GM23338 (cell line): ENCODE data around the gene ATF5. TPM values are rescaled to one million over a fixed set of nuclear protein-coding genes. Genes with fewer than 3 reads are reported as not detected.

ENCODE experiments used
- ATAC-seq: fragments of 200-7000 bp; cut with Tn5 transposase; 3 replicates; pipeline ENCODE4 v1.9.1; 2020
- DNase-seq: peaks from one replicate; pipeline ENCODE4 v3.0.0-alpha.2; 2015; ENCODE audit warnings: low spot score
- H2AFZ ChIP-seq: fragments of 200-600 bp; sonication (generic); 2 replicates; pipeline ENCODE4 v1.8.0; 2016; ENCODE audit warnings: antibody characterized with exemption, mild to moderate bottlenecking, moderate library complexity
- H3F3A ChIP-seq: fragments of 200-600 bp; sonication (generic); replicated peaks from 2 replicates; pipeline ENCODE4 v1.8.0; 2017; ENCODE audit warnings: antibody characterized with exemption, mixed run types, low read depth
- H3K27ac ChIP-seq: fragments of 200-600 bp; sonication (generic); 2 replicates; pipeline ENCODE4 v1.6.1; 2016; ENCODE audit warnings: low read depth
- H3K27me3 ChIP-seq: fragments of 200-600 bp; sonication (generic); 2 replicates; pipeline ENCODE4 v1.8.0; 2016; ENCODE audit warnings: mild to moderate bottlenecking, mixed run types, moderate library complexity; ENCODE audit not compliant: insufficient read depth
- H3K36me3 ChIP-seq: fragments of 200-600 bp; sonication (generic); 2 replicates; pipeline ENCODE4 v1.8.0; 2016; ENCODE audit warnings: mild to moderate bottlenecking; ENCODE audit not compliant: insufficient read depth
- H3K4me1 ChIP-seq: fragments of 200-600 bp; sonication (generic); 2 replicates; pipeline ENCODE4 v1.8.0; 2016; ENCODE audit warnings: mild to moderate bottlenecking, moderate library complexity; ENCODE audit not compliant: insufficient read depth
- H3K4me2 ChIP-seq: fragments of 200-600 bp; sonication (generic); 2 replicates; pipeline ENCODE4 v1.7.1; 2017; ENCODE audit warnings: mixed run types
- H3K4me3 ChIP-seq: fragments of 200-600 bp; sonication (generic); 2 replicates; pipeline ENCODE4 v1.6.1; 2016; ENCODE audit warnings: mixed run types
- H3K79me2 ChIP-seq: fragments of 200-600 bp; sonication (generic); replicated peaks from 2 replicates; pipeline ENCODE4 v1.8.0; 2017; ENCODE audit warnings: mild to moderate bottlenecking; ENCODE audit not compliant: insufficient read depth
- H3K9me2 ChIP-seq: fragments of 200-600 bp; sonication (generic); 2 replicates; pipeline ENCODE4 v1.8.0; 2017; ENCODE audit not compliant: insufficient read depth
- H4K20me1 ChIP-seq: fragments of 200-600 bp; sonication (generic); replicated peaks from 2 replicates; pipeline ENCODE4 v1.8.0; 2017; ENCODE audit warnings: mild to moderate bottlenecking; ENCODE audit not compliant: insufficient read depth
- H3K27ac Mint-ChIP-seq: 2 replicates; pipeline ENCODE4 v1.8.0; 2020; ENCODE audit warnings: inconsistent platforms, mild to moderate bottlenecking, moderate library complexity, mixed read lengths
- H3K27me3 Mint-ChIP-seq: 3 replicates; pipeline ENCODE4 v1.8.0; 2022; ENCODE audit warnings: low read depth, mild to moderate bottlenecking, moderate library complexity, mixed read lengths, inconsistent platforms; ENCODE audit not compliant: insufficient read depth, poor library complexity
- H3K36me3 Mint-ChIP-seq: 3 replicates; pipeline ENCODE4 v1.8.0; 2021; ENCODE audit warnings: low read depth, mild to moderate bottlenecking, inconsistent platforms, moderate library complexity, mixed read lengths
- H3K4me1 Mint-ChIP-seq: 3 replicates; pipeline ENCODE4 v1.8.0; 2020; ENCODE audit warnings: mild to moderate bottlenecking, inconsistent platforms, mixed read lengths
- H3K4me3 Mint-ChIP-seq: 3 replicates; pipeline ENCODE4 v1.8.0; 2021; ENCODE audit warnings: moderate library complexity, mild to moderate bottlenecking, inconsistent platforms, mixed read lengths
- H3K9me3 Mint-ChIP-seq: 3 replicates; pipeline ENCODE4 v1.8.0; 2020; ENCODE audit warnings: moderate library complexity, mild to moderate bottlenecking, inconsistent platforms, mixed read lengths
- CREB1 ChIP-seq: fragments of 250-450 bp; sonication (Bioruptor Pico); IDR thresholded peaks from 2 replicates; pipeline ENCODE4 v1.5.0; 2020; ENCODE audit warnings: low read depth, mild to moderate bottlenecking, moderate library complexity
- ETS1 ChIP-seq: IDR thresholded peaks from 2 replicates; pipeline ENCODE4 v1.6.1; 2016; ENCODE audit warnings: antibody characterized with exemption
- EZH2 ChIP-seq: fragments of 200-600 bp; sonication (generic); IDR thresholded peaks from one replicate; pipeline ENCODE4 v1.8.0; 2017; ENCODE audit warnings: antibody characterized with exemption, mild to moderate bottlenecking, low read depth; ENCODE audit not compliant: unreplicated experiment
- EZH2phosphoT487 ChIP-seq: fragments of 200-600 bp; sonication (generic); IDR thresholded peaks from one replicate; pipeline ENCODE4 v1.8.1; 2018; ENCODE audit warnings: antibody characterized with exemption; ENCODE audit not compliant: unreplicated experiment
- JUNB ChIP-seq: IDR thresholded peaks from one replicate; pipeline ENCODE4 v1.6.1; 2016; ENCODE audit warnings: antibody characterized with exemption; ENCODE audit not compliant: unreplicated experiment
- NANOG ChIP-seq: IDR thresholded peaks from 2 replicates; pipeline ENCODE4 v1.6.1; 2016; ENCODE audit warnings: antibody characterized with exemption, borderline replicate concordance
- POLR2AphosphoS5 ChIP-seq: IDR thresholded peaks from 2 replicates; pipeline ENCODE4 v1.6.1; 2016; ENCODE audit warnings: antibody characterized with exemption, low read depth
- STAT1 ChIP-seq: IDR thresholded peaks from one replicate; pipeline ENCODE4 v1.6.1; 2016; ENCODE audit warnings: antibody characterized with exemption; ENCODE audit not compliant: unreplicated experiment
- ZNF114 ChIP-seq: fragments of 250-450 bp; sonication (Bioruptor Pico); IDR thresholded peaks from 2 replicates; pipeline ENCODE4 v1.5.0; 2020; ENCODE audit warnings: mild to moderate bottlenecking, moderate library complexity
- polyA plus RNA-seq: library from polyadenylated mRNA; unstranded; fragments of >200 nt; fragmentation: Nextera tagmentation; extraction: Ambion mirVana; gene quantifications from 2 replicates; pipeline ENCODE4 v1.2.1, GENCODE V29; 2016
- total RNA-seq: library from RNA; depleted of rRNA; stranded (reverse); fragments of >200 nt; shearing (Covaris generic); gene quantifications from 2 replicates; pipeline ENCODE4 v1.2.3, GENCODE V29; 2014
- TF ChIP-seq, protein P1 (sequence below): IDR thresholded peaks from one replicate; pipeline ENCODE4 v1.6.1; 2018; ENCODE audit warnings: antibody characterized with exemption; ENCODE audit not compliant: unreplicated experiment
- TF ChIP-seq, protein P2 (sequence below): fragments of 250-450 bp; sonication (Bioruptor Pico); IDR thresholded peaks from 2 replicates; pipeline ENCODE4 v1.5.0; 2020; ENCODE audit warnings: mild to moderate bottlenecking, moderate library complexity

The ATF5 gene
- total and polyA plus RNA-seq, 2 experiments from 2014 or later = 7.4 to 9.6 TPM

DNA sequence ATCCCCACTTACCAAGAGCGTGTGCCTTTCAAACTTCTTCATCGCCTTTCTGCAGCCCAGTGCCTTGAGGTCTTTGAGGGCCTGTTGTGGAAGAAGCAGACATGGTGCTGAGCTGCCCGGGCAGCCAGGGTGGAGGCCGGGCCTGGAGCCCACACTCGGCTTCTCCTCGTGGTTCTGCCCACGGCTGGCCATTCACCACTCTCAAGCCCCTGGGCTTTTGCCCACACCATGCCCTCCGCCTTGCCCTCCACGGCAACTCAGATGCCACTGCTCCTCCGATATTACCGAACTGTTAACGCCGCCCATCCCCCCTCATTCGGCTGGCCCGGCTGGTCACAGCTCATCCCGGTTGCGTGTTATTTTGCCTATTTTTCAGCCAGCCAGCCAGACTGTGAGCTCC lies 37.6 kb upstream of the ATF5 start:
- peaks cover 30% of the 10 kb centered on the region for H3K27me3 Mint-ChIP-seq
- peaks cover 24% of the 10 kb centered on the region; the same call in 1 of the 2 replicates for H3F3A ChIP-seq
- H3K9me3 Mint-ChIP-seq = peaks cover 5% of the 10 kb centered on the region
- ATAC-seq (no peak), DNase-seq (no peak)
- H2AFZ ChIP-seq = peak overlapping the region; percentile 94
- no peak for TF ChIP-seq STAT1
- TF ChIP-seq POLR2AphosphoS5 = no peak
- TF ChIP-seq CREB1 (CRISPR knock-in tag) = no peak
- TF ChIP-seq JUNB = no peak
- TF ChIP-seq, protein P1, sequence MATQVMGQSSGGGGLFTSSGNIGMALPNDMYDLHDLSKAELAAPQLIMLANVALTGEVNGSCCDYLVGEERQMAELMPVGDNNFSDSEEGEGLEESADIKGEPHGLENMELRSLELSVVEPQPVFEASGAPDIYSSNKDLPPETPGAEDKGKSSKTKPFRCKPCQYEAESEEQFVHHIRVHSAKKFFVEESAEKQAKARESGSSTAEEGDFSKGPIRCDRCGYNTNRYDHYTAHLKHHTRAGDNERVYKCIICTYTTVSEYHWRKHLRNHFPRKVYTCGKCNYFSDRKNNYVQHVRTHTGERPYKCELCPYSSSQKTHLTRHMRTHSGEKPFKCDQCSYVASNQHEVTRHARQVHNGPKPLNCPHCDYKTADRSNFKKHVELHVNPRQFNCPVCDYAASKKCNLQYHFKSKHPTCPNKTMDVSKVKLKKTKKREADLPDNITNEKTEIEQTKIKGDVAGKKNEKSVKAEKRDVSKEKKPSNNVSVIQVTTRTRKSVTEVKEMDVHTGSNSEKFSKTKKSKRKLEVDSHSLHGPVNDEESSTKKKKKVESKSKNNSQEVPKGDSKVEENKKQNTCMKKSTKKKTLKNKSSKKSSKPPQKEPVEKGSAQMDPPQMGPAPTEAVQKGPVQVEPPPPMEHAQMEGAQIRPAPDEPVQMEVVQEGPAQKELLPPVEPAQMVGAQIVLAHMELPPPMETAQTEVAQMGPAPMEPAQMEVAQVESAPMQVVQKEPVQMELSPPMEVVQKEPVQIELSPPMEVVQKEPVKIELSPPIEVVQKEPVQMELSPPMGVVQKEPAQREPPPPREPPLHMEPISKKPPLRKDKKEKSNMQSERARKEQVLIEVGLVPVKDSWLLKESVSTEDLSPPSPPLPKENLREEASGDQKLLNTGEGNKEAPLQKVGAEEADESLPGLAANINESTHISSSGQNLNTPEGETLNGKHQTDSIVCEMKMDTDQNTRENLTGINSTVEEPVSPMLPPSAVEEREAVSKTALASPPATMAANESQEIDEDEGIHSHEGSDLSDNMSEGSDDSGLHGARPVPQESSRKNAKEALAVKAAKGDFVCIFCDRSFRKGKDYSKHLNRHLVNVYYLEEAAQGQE = no peak
- TF ChIP-seq, protein P2, sequence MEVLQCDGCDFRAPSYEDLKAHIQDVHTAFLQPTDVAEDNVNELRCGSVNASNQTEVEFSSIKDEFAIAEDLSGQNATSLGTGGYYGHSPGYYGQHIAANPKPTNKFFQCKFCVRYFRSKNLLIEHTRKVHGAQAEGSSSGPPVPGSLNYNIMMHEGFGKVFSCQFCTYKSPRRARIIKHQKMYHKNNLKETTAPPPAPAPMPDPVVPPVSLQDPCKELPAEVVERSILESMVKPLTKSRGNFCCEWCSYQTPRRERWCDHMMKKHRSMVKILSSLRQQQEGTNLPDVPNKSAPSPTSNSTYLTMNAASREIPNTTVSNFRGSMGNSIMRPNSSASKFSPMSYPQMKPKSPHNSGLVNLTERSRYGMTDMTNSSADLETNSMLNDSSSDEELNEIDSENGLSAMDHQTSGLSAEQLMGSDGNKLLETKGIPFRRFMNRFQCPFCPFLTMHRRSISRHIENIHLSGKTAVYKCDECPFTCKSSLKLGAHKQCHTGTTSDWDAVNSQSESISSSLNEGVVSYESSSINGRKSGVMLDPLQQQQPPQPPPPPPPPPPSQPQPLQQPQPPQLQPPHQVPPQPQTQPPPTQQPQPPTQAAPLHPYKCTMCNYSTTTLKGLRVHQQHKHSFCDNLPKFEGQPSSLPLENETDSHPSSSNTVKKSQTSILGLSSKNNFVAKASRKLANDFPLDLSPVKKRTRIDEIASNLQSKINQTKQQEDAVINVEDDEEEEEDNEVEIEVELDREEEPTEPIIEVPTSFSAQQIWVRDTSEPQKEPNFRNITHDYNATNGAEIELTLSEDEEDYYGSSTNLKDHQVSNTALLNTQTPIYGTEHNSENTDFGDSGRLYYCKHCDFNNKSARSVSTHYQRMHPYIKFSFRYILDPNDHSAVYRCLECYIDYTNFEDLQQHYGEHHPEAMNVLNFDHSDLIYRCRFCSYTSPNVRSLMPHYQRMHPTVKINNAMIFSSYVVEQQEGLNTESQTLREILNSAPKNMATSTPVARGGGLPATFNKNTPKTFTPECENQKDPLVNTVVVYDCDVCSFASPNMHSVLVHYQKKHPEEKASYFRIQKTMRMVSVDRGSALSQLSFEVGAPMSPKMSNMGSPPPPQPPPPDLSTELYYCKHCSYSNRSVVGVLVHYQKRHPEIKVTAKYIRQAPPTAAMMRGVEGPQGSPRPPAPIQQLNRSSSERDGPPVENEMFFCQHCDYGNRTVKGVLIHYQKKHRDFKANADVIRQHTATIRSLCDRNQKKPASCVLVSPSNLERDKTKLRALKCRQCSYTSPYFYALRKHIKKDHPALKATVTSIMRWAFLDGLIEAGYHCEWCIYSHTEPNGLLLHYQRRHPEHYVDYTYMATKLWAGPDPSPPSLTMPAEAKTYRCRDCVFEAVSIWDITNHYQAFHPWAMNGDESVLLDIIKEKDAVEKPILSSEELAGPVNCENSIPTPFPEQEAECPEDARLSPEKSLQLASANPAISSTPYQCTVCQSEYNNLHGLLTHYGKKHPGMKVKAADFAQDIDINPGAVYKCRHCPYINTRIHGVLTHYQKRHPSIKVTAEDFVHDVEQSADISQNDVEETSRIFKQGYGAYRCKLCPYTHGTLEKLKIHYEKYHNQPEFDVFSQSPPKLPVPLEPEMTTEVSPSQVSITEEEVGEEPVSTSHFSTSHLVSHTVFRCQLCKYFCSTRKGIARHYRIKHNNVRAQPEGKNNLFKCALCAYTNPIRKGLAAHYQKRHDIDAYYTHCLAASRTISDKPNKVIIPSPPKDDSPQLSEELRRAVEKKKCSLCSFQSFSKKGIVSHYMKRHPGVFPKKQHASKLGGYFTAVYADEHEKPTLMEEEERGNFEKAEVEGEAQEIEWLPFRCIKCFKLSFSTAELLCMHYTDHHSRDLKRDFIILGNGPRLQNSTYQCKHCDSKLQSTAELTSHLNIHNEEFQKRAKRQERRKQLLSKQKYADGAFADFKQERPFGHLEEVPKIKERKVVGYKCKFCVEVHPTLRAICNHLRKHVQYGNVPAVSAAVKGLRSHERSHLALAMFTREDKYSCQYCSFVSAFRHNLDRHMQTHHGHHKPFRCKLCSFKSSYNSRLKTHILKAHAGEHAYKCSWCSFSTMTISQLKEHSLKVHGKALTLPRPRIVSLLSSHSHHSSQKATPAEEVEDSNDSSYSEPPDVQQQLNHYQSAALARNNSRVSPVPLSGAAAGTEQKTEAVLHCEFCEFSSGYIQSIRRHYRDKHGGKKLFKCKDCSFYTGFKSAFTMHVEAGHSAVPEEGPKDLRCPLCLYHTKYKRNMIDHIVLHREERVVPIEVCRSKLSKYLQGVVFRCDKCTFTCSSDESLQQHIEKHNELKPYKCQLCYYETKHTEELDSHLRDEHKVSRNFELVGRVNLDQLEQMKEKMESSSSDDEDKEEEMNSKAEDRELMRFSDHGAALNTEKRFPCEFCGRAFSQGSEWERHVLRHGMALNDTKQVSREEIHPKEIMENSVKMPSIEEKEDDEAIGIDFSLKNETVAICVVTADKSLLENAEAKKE (CRISPR knock-in tag) = no peak
- TF ChIP-seq EZH2 = no peak
- no peak for TF ChIP-seq EZH2phosphoT487
- no peak for TF ChIP-seq ETS1
- TF ChIP-seq NANOG = no peak
- no peak for TF ChIP-seq ZNF114 (CRISPR knock-in tag)
- H3K27ac ChIP-seq = no peak overlapping the region
- peak overlapping the region; percentile 79 for H3K4me2 ChIP-seq
- H3K4me3 ChIP-seq = peak overlapping the region; percentile 53
- H3K4me1 ChIP-seq = peaks cover 9% of the 10 kb centered on the region; the same call in 1 of the 2 replicates
- H3K36me3 Mint-ChIP-seq = peaks cover 17% of the 10 kb centered on the region
- no peak overlapping the region for H3K27ac Mint-ChIP-seq
- no peaks in the 10 kb centered on the region for H3K9me2 ChIP-seq
- H3K27me3 ChIP-seq = 0 out of 2 replicates have a peak, but pooled peaks cover 3% of the 10 kb centered on the region
- H3K4me3 Mint-ChIP-seq = peak overlapping the region; percentile 60; the same call in 2 of the 3 replicates
- no peaks in the 10 kb centered on the region for H3K79me2 ChIP-seq
- peaks cover 9% of the 10 kb centered on the region for H3K4me1 Mint-ChIP-seq
- no peaks in the 10 kb centered on the region; the same call in 1 of the 2 replicates for H4K20me1 ChIP-seq
- no peaks in the 10 kb centered on the region for H3K36me3 ChIP-seq
